Measurements from ENCODE around the gene PREX1. TPM values are rescaled to one million over a fixed set of nuclear protein-coding genes. Genes with fewer than 3 reads are reported as not detected.

The PREX1 gene
- total and polyA plus RNA-seq, 2 of the 4 experiments (the other 2 are of a cell fraction) = 0.67 to 0.72 TPM

- H3K9ac ChIP-seq (ENCODE audit: low read depth, low read length) = no peak overlapping the region
- BruUV-seq (replicated peaks) = no TSS peak
- DNase-seq (no peak), ATAC-seq (ENCODE audit: low read depth) (no peak)
- CTCF ChIA-PET = no interaction called here
- no peaks in the 10 kb centered on the region for H3K79me1 ChIP-seq (ENCODE audit: low read depth in 1 of 2, low read length in 2 of 2)
- H4K8ac ChIP-seq (ENCODE audit: low read depth in 2 of 2, low read length in 2 of 2) = no peak overlapping the region
- no peak overlapping the region for H2BK20ac ChIP-seq (ENCODE audit: low read depth, low read length)
- H3K4me1 ChIP-seq (ENCODE audit: control insufficient read depth, insufficient read depth, low read length) = no peaks in the 10 kb centered on the region
- H3K9me3 ChIP-seq (ENCODE audit: control insufficient read depth, insufficient read depth, low read length) = peaks cover 6% of the 10 kb centered on the region; the same call in 1 of the 2 replicates
- H3K23ac ChIP-seq (ENCODE audit: low read depth, low read length) = no peak overlapping the region
- POLR2A ChIA-PET (ENCODE audit: unreplicated experiment) = interaction anchor here (0.5 kb wide), 1 partner anchor 1165 kb away, joined by 5 read pairs; no protein-coding TSS in a partner anchor
- H2BK5ac ChIP-seq (ENCODE audit: low read depth, low read length, poor library complexity, severe bottlenecking) = no peak overlapping the region
- no peak overlapping the region for H3K4me2 ChIP-seq (ENCODE audit: low read depth, low read length)
- H4K5ac ChIP-seq (ENCODE audit: low read depth, low read length) = no peak overlapping the region
- no peak overlapping the region for H3K4me3 ChIP-seq (ENCODE audit: insufficient read depth, low read depth, low read length)
- H4K20me1 ChIP-seq (ENCODE audit: insufficient read depth, low read length) = no peaks in the 10 kb centered on the region
- H3K27me3 ChIP-seq (ENCODE audit: control insufficient read depth, insufficient read depth, low read length) = peaks cover 20% of the 10 kb centered on the region
- dilution Hi-C loops (cut with HindIII; ENCODE audit: low sequenced_read_pairs, unreplicated experiment) = no loop called here
- WGBS, 2 experiments (ENCODE audit: extremely low coverage in 2 of 2, insufficient read length in 1 of 2) = no CpG with 5 or more reads among the region's 5 CpGs
- no peak overlapping the region for H3K4ac ChIP-seq (ENCODE audit: low read depth, low read length)
- TF ChIP-seq CEBPB (IDR thresholded peaks at IDR 0.05; ENCODE audit: low read depth, low read length) = no peak
- no peak for TF ChIP-seq MAFK (IDR thresholded peaks at IDR 0.05; ENCODE audit: low read depth, low read length)
- TF ChIP-seq SMC3 (IDR thresholded peaks at IDR 0.05; ENCODE audit: low read depth, low read length) = no peak
- TF ChIP-seq POLR2A (IDR thresholded peaks at IDR 0.05; ENCODE audit: low read depth, low read length) = no peak
- TF ChIP-seq FOS (IDR thresholded peaks at IDR 0.05; ENCODE audit: low read depth, low read length) = no peak
- TF ChIP-seq RAD21 (IDR thresholded peaks at IDR 0.05; ENCODE audit: low read length) = no peak
- TF ChIP-seq MAZ (IDR thresholded peaks at IDR 0.05; ENCODE audit: borderline replicate concordance, low read depth, low read length) = no peak
- no peak for TF ChIP-seq RCOR1 (IDR thresholded peaks at IDR 0.05; ENCODE audit: insufficient replicate concordance, low read length)
- TF ChIP-seq CTCF (conservative IDR thresholded peaks at IDR 0.05; ENCODE audit: low read depth, low read length) = no peak
- TF ChIP-seq BHLHE40 (IDR thresholded peaks at IDR 0.05; ENCODE audit: low read depth, low read length) = no peak
- TF ChIP-seq USF2 (IDR thresholded peaks at IDR 0.05; ENCODE audit: low read depth, low read length) = no peak
- TF ChIP-seq MXI1 (IDR thresholded peaks at IDR 0.05; ENCODE audit: borderline replicate concordance, low read depth, low read length) = no peak
- TF ChIP-seq ELK1 (IDR thresholded peaks at IDR 0.05; ENCODE audit: borderline replicate concordance, low read depth, low read length) = no peak
- no peak for TF ChIP-seq CHD1 (IDR thresholded peaks at IDR 0.05; ENCODE audit: low read depth, low read length)
- TF ChIP-seq NFE2L2 (IDR thresholded peaks at IDR 0.05; ENCODE audit: low read depth, low read length) = no peak
- H3K18ac ChIP-seq (ENCODE audit: low read depth, low read length) = no peak overlapping the region
- no peak overlapping the region for H3K14ac ChIP-seq (replicated peaks; ENCODE audit: low read depth, low read length)
- H2BK120ac ChIP-seq (ENCODE audit: low read depth, low read length) = no peak overlapping the region
- H2AK5ac ChIP-seq (ENCODE audit: low read depth, low read length) = no peak overlapping the region
- no peak overlapping the region for H3K56ac ChIP-seq (ENCODE audit: extremely low read depth, insufficient read depth, low read length)
- intact Hi-C loops (cut with micrococcal nuclease) = no loop called here
- H3K9me1 ChIP-seq (ENCODE audit: insufficient read depth, low read length) = no peaks in the 10 kb centered on the region; the same call in 1 of the 2 replicates
- H2AFZ ChIP-seq (replicated peaks; ENCODE audit: low read length, poor library complexity) = no peak overlapping the region
- H3K27ac ChIP-seq (ENCODE audit: insufficient read depth, low read length) = no peak overlapping the region
- no peaks in the 10 kb centered on the region for H3K36me3 ChIP-seq (ENCODE audit: control insufficient read depth, insufficient read depth, low read length)
- H2BK15ac ChIP-seq (ENCODE audit: low read depth, low read length) = no peak overlapping the region
- peak overlapping the region; percentile 50 for H2AK9ac ChIP-seq (replicated peaks; ENCODE audit: low read depth, low read length, poor library complexity)
- in situ Hi-C loops (cut with MboI; ENCODE audit: low sequenced_read_pairs) = no loop called here
- no peak overlapping the region for H4K91ac ChIP-seq (ENCODE audit: insufficient read depth, low read depth, low read length)
Measured at GRCh38 chr20:48805716-48806115, 22.1 kb downstream of the PREX1 start.
